SK-N-SH (cell line): ENCODE data around the gene PRKACA. TPM values are rescaled to one million over a fixed set of nuclear protein-coding genes. Genes with fewer than 3 reads are reported as not detected.

Experiments used
- CTCF ChIA-PET: fragments of 300-600, 350-600 bp; formaldehyde crosslinking; extraction: SDS; loops from one replicate; lab custom pipeline; 2021; lab: Yijun Ruan, JAX
- POLR2A ChIA-PET: fragments of 350-600 bp; sonication (Branson Sonifier 250); formaldehyde crosslinking; extraction: SDS; loops from one replicate; lab custom pipeline; 2020; ENCODE audit warnings: antibody characterized with exemption, inconsistent platforms; lab: Yijun Ruan, JAX
- DNase-seq: peaks from one replicate; pipeline ENCODE4 v3.0.0; 2012
- H2AFZ ChIP-seq: fragments of 200-600 bp; sonication (generic); 2 replicates; pipeline ENCODE4 v1.8.1; 2016; ENCODE audit warnings: antibody characterized with exemption, mild to moderate bottlenecking, low read depth
- H3F3A ChIP-seq: fragments of 200-600 bp; sonication (generic); replicated peaks from 2 replicates; pipeline ENCODE3; 2016; ENCODE audit warnings: antibody characterized with exemption, mild to moderate bottlenecking; ENCODE audit not compliant: insufficient read depth
- H3K27ac ChIP-seq, 2 experiments: fragments of 200-500 bp in 1 of 2; fragments of 200-600 bp in 1 of 2; sonication (Bioruptor generic) in 1 of 2; sonication (generic), shearing (Covaris generic) in 1 of 2; 2 replicates each; pipeline versions ENCODE4 v1.5.1 to v1.6.1; 2014 to 2016; ENCODE audit warnings: low read depth in 2 of 2, inconsistent platforms in 1 of 2, low read length in 1 of 2, mild to moderate bottlenecking in 1 of 2, mixed read lengths in 1 of 2
- H3K27me3 ChIP-seq: fragments of 200-600 bp; sonication (generic), shearing (Covaris generic); 2 replicates; pipeline ENCODE4 v1.6.1; 2016; ENCODE audit warnings: mixed run types; ENCODE audit not compliant: insufficient read depth
- H3K36me3 ChIP-seq, 2 experiments: fragments of 200-500 bp in 1 of 2; fragments of 200-600 bp in 1 of 2; sonication (Bioruptor generic) in 1 of 2; sonication (generic) in 1 of 2; replicated peaks in 1 of 2; 2 replicates each; pipeline versions ENCODE3 to v1.5.1; 2014 to 2016; ENCODE audit warnings: low read length in 1 of 2, mild to moderate bottlenecking in 1 of 2; ENCODE audit not compliant: insufficient read depth in 2 of 2, control insufficient read depth in 1 of 2
- H3K4me1 ChIP-seq, 2 experiments: fragments of 200-500 bp in 1 of 2; fragments of 200-600 bp in 1 of 2; sonication (Bioruptor generic) in 1 of 2; sonication (generic), shearing (Covaris generic) in 1 of 2; 2 replicates each; pipeline versions ENCODE4 v1.5.1 to v1.6.1; 2014 to 2016; ENCODE audit warnings: low read depth in 1 of 2, low read length in 1 of 2, mixed run types in 1 of 2; ENCODE audit not compliant: insufficient read depth in 2 of 2, control insufficient read depth in 1 of 2
- H3K4me2 ChIP-seq: fragments of 200-600 bp; sonication (generic), shearing (Covaris generic); 2 replicates; pipeline ENCODE4 v1.6.1; 2017; ENCODE audit warnings: mixed run types
- H3K4me3 ChIP-seq, 2 experiments: fragments of 200-500 bp in 1 of 2; fragments of 200-600 bp in 1 of 2; sonication (Bioruptor generic) in 1 of 2; sonication (generic), shearing (Covaris generic) in 1 of 2; 2 replicates each; pipeline versions ENCODE4 v1.5.1 to v1.8.1; 2014 to 2016; ENCODE audit warnings: low read depth in 2 of 2, inconsistent platforms in 1 of 2, low read length in 1 of 2, mild to moderate bottlenecking in 1 of 2, mixed read lengths in 1 of 2, moderate library complexity in 1 of 2
- H3K79me2 ChIP-seq: fragments of 200-600 bp; sonication (generic); 2 replicates; pipeline ENCODE4 v1.8.1; 2017; ENCODE audit warnings: mild to moderate bottlenecking; ENCODE audit not compliant: insufficient read depth
- H3K9ac ChIP-seq: fragments of 200-600 bp; sonication (generic); 2 replicates; pipeline ENCODE4 v1.6.1; 2017; ENCODE audit warnings: mixed run types
- H3K9me2 ChIP-seq: fragments of 200-600 bp; sonication (generic); 2 replicates; pipeline ENCODE4 v1.6.1; 2017; ENCODE audit warnings: mixed run types
- H3K9me3 ChIP-seq: fragments of 200-600 bp; sonication (generic); 2 replicates; pipeline ENCODE4 v1.6.1; 2017; ENCODE audit warnings: mixed run types, mild to moderate bottlenecking, moderate library complexity
- H4K20me1 ChIP-seq: fragments of 200-600 bp; sonication (generic); 2 replicates; pipeline ENCODE4 v1.6.1; 2017; ENCODE audit warnings: mild to moderate bottlenecking, mixed run types; ENCODE audit not compliant: insufficient read depth
- EP300 ChIP-seq, 2 experiments: IDR thresholded peaks; 2 replicates each; pipeline versions ENCODE4 v1.4.0 to v1.6.1; 2012; ENCODE audit warnings: borderline replicate concordance in 1 of 2, low read depth in 1 of 2, low read length in 1 of 2
- EZH2phosphoT487 ChIP-seq: fragments of 200-600 bp; sonication (generic); IDR thresholded peaks from 2 replicates; pipeline ENCODE4 v1.6.1; 2017; ENCODE audit warnings: low read depth, mixed run types, mild to moderate bottlenecking, antibody characterized with exemption, moderate library complexity, borderline replicate concordance
- FOSL2 ChIP-seq: IDR thresholded peaks from 2 replicates; pipeline ENCODE4 v1.4.0; 2012; ENCODE audit warnings: low read depth, mild to moderate bottlenecking, moderate library complexity, borderline replicate concordance
- GATA2 ChIP-seq: sonication (generic); formaldehyde crosslinking; IDR thresholded peaks from 2 replicates; pipeline ENCODE4 v1.5.0; 2020; ENCODE audit warnings: mild to moderate bottlenecking, missing genetic modification reagents
- NRF1 ChIP-seq: IDR thresholded peaks from 2 replicates; pipeline ENCODE4 v1.6.1; 2012; ENCODE audit warnings: low read depth, mild to moderate bottlenecking, low read length
- POLR2AphosphoS5 ChIP-seq: IDR thresholded peaks from 2 replicates; pipeline ENCODE4 v1.6.1; 2012; ENCODE audit warnings: low read depth, low read length
- RCOR1 ChIP-seq: fragments of 150-350 bp; IDR thresholded peaks from 2 replicates; pipeline ENCODE4 v1.6.1; 2017; ENCODE audit warnings: antibody characterized with exemption, low read length
- RFX5 ChIP-seq: IDR thresholded peaks from 2 replicates; pipeline ENCODE4 v1.6.1; 2012; ENCODE audit warnings: mild to moderate bottlenecking, improper control_type of control experiment, low read length
- RXRA ChIP-seq: IDR thresholded peaks from 2 replicates; pipeline ENCODE4 v1.4.0; 2012; ENCODE audit warnings: low read depth, mild to moderate bottlenecking, borderline replicate concordance
- SMC3 ChIP-seq: IDR thresholded peaks from 2 replicates; pipeline ENCODE4 v1.6.1; 2012; ENCODE audit warnings: low read depth, low read length, improper control_type of control experiment
- TAF1 ChIP-seq: IDR thresholded peaks from 2 replicates; pipeline ENCODE4 v1.6.1; 2012; ENCODE audit warnings: low read depth, mild to moderate bottlenecking, low read length, moderate library complexity, borderline replicate concordance
- TCF12 ChIP-seq: IDR thresholded peaks from 2 replicates; pipeline ENCODE4 v1.4.0; 2012
- WGBS: methylation state at CpG from one replicate; pipeline ENCODE4 v1.1.6; 2017; ENCODE audit warnings: low lambda C conversion rate; 5-methylcytosine and 5-hydroxymethylcytosine counted together
- polyA plus RNA-seq, 3 experiments: library from polyadenylated mRNA; depleted of rRNA; stranded (reverse); fragments of >200 nt; gene quantifications; 2 replicates each; pipeline ENCODE4 v1.2.3, GENCODE V29; 2012
- TF ChIP-seq, protein P1 (sequence below): fragments of 150-350 bp; IDR thresholded peaks from 2 replicates; pipeline ENCODE4 v1.6.1; 2017; ENCODE audit warnings: antibody characterized with exemption, low read length, low read depth, borderline replicate concordance
- TF ChIP-seq, protein P2 (sequence below): fragments of 150-350 bp; IDR thresholded peaks from 2 replicates; pipeline ENCODE4 v1.6.1; 2016; ENCODE audit warnings: mild to moderate bottlenecking, low read depth, low read length
- TF ChIP-seq, protein P3 (sequence below): IDR thresholded peaks from 2 replicates; pipeline ENCODE4; 2012
- TF ChIP-seq, protein P4 (sequence below): IDR thresholded peaks from 2 replicates; pipeline ENCODE4 v1.4.0; 2012; ENCODE audit warnings: low read depth, borderline replicate concordance

Gene PRKACA
- polyA plus RNA-seq, 1 of the 3 experiments (the other 2 are of a cell fraction) = 48.4 TPM

DNA sequence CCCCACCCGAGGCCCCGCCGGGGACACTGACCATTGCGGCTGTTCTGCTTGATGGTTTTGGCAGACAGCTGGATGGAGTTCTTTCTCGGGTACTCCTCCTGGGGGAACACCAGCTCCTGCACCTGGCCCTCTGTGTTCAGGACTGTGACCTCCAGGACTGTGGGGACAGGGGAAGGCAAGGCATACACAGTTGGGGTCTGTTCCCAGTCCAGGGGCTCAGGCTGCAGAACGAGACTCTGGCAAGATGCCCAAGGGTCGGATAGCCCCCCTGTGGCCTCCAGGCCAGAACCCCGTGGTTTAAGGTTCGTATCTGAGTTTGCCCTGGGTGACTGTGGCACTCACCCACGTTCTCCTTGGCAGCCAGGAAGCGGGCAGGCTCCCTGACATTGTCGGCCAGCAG is 41.5 kb upstream of the PRKACA start:
- H3K36me3 ChIP-seq = peaks cover 5 to 43% of the 10 kb centered on the region in 2 experiments
- WGBS = no CpG with 5 or more reads among the region's 12 CpGs
- H3K4me1 ChIP-seq = no peaks in the 10 kb centered on the region
- H2AFZ ChIP-seq = no peak overlapping the region
- H3F3A ChIP-seq = no peaks in the 10 kb centered on the region
- no peak for DNase-seq
- TF ChIP-seq EZH2phosphoT487 = no peak
- TF ChIP-seq RXRA = no peak
- no peak for TF ChIP-seq FOSL2
- TF ChIP-seq, protein P1, sequence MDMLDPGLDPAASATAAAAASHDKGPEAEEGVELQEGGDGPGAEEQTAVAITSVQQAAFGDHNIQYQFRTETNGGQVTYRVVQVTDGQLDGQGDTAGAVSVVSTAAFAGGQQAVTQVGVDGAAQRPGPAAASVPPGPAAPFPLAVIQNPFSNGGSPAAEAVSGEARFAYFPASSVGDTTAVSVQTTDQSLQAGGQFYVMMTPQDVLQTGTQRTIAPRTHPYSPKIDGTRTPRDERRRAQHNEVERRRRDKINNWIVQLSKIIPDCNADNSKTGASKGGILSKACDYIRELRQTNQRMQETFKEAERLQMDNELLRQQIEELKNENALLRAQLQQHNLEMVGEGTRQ = no peak
- no peak for TF ChIP-seq NRF1
- no peak for TF ChIP-seq RFX5
- TF ChIP-seq SMC3 = no peak
- no peak for TF ChIP-seq TCF12
- TF ChIP-seq, protein P2, sequence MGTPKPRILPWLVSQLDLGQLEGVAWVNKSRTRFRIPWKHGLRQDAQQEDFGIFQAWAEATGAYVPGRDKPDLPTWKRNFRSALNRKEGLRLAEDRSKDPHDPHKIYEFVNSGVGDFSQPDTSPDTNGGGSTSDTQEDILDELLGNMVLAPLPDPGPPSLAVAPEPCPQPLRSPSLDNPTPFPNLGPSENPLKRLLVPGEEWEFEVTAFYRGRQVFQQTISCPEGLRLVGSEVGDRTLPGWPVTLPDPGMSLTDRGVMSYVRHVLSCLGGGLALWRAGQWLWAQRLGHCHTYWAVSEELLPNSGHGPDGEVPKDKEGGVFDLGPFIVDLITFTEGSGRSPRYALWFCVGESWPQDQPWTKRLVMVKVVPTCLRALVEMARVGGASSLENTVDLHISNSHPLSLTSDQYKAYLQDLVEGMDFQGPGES = no peak
- TF ChIP-seq, protein P3, sequence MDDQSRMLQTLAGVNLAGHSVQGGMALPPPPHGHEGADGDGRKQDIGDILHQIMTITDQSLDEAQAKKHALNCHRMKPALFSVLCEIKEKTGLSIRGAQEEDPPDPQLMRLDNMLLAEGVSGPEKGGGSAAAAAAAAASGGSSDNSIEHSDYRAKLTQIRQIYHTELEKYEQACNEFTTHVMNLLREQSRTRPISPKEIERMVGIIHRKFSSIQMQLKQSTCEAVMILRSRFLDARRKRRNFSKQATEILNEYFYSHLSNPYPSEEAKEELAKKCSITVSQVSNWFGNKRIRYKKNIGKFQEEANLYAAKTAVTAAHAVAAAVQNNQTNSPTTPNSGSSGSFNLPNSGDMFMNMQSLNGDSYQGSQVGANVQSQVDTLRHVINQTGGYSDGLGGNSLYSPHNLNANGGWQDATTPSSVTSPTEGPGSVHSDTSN = no peak
- TF ChIP-seq RCOR1 = no peak
- TF ChIP-seq, protein P4, sequence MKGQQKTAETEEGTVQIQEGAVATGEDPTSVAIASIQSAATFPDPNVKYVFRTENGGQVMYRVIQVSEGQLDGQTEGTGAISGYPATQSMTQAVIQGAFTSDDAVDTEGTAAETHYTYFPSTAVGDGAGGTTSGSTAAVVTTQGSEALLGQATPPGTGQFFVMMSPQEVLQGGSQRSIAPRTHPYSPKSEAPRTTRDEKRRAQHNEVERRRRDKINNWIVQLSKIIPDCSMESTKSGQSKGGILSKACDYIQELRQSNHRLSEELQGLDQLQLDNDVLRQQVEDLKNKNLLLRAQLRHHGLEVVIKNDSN = no peak
- no peak for TF ChIP-seq TAF1
- no peak for TF ChIP-seq GATA2 (CRISPR knock-in tag)
- TF ChIP-seq EP300 (IDR thresholded peaks at IDR 0.05; ENCODE audit: borderline replicate concordance in 1 of 2, low read depth in 1 of 2, low read length in 1 of 2) = no peak
- TF ChIP-seq POLR2AphosphoS5 = no peak
- no peaks in the 10 kb centered on the region for H3K9me3 ChIP-seq
- ChIA-PET POLR2A (interaction anchor here (0.5 kb wide), 1 partner anchor 11 kb away, joined by 3 read pairs; no protein-coding TSS in a partner anchor), CTCF (interaction anchor here (1.3 to 4.0 kb wide), 4 partner anchors 11 to 189 kb away, joined by 4 to 17 read pairs (median 10); partner anchors contain the start of gene ASF1B)
- no peak overlapping the region for H3K9ac ChIP-seq
- H4K20me1 ChIP-seq = no peaks in the 10 kb centered on the region
- H3K4me2 ChIP-seq = no peak overlapping the region
- H3K4me3 ChIP-seq = no peak overlapping the region
- H3K9me2 ChIP-seq = no peaks in the 10 kb centered on the region
- no peaks in the 10 kb centered on the region for H3K79me2 ChIP-seq
- H3K27me3 ChIP-seq = no peaks in the 10 kb centered on the region
- no peak overlapping the region; a peak in 1 of 4 replicates for H3K27ac ChIP-seq
